GM10248 (cell line): ENCODE results near the gene CBLN1.

Experiments used
- CTCF ChIA-PET: fragments of 300-600 bp; sonication (Branson Sonifier 250); formaldehyde crosslinking; extraction: SDS; loops from one replicate; lab custom pipeline; 2021; ENCODE audit warnings: antibody characterized with exemption; lab: Yijun Ruan, JAX
- POLR2A ChIA-PET: fragments of 350-650 bp; sonication (Branson Sonifier 250); formaldehyde crosslinking; extraction: SDS; loops from one replicate; lab custom pipeline; 2020; ENCODE audit warnings: antibody characterized with exemption; lab: Yijun Ruan, JAX
- DNase-seq: peaks from one replicate; pipeline ENCODE4 v3.0.0; 2012; ENCODE audit errors: extremely low spot score
- TF ChIP-seq, protein P1 (sequence below): IDR thresholded peaks from 2 replicates; pipeline ENCODE4 v1.5.1; 2012; ENCODE audit warnings: mild to moderate bottlenecking, low read depth; ENCODE audit errors: extremely low read depth, missing control alignments, control extremely low read depth

CBLN1 gene

DNA sequence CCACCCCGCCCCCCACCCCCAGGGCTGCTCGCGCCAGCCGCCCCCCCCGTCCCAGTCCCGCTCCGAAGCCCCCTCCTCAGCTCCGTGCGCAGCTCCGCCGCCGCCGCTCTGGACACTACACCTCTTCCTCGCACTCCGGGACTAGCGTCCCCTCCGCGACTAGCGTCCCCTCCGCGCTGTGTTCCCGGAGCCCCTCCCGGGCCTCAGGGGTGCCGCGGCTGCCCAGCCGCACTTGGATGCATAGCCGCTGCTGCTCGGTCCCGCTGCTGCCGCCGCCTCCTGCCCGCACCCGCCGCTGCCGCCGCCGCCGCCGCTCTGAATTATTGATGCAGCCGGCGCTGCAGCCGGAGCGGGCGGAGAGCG lies at the start of gene CBLN1:
CBLN1 (minus strand) TSS at position 359 of the 363 bp plus-strand sequence. CDS start 373 bp downstream, outside the sequence.
- ChIA-PET POLR2A (no interaction called here), CTCF (no interaction called here)
- TF ChIP-seq, protein P1, sequence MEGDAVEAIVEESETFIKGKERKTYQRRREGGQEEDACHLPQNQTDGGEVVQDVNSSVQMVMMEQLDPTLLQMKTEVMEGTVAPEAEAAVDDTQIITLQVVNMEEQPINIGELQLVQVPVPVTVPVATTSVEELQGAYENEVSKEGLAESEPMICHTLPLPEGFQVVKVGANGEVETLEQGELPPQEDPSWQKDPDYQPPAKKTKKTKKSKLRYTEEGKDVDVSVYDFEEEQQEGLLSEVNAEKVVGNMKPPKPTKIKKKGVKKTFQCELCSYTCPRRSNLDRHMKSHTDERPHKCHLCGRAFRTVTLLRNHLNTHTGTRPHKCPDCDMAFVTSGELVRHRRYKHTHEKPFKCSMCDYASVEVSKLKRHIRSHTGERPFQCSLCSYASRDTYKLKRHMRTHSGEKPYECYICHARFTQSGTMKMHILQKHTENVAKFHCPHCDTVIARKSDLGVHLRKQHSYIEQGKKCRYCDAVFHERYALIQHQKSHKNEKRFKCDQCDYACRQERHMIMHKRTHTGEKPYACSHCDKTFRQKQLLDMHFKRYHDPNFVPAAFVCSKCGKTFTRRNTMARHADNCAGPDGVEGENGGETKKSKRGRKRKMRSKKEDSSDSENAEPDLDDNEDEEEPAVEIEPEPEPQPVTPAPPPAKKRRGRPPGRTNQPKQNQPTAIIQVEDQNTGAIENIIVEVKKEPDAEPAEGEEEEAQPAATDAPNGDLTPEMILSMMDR, result no peak

DNA sequence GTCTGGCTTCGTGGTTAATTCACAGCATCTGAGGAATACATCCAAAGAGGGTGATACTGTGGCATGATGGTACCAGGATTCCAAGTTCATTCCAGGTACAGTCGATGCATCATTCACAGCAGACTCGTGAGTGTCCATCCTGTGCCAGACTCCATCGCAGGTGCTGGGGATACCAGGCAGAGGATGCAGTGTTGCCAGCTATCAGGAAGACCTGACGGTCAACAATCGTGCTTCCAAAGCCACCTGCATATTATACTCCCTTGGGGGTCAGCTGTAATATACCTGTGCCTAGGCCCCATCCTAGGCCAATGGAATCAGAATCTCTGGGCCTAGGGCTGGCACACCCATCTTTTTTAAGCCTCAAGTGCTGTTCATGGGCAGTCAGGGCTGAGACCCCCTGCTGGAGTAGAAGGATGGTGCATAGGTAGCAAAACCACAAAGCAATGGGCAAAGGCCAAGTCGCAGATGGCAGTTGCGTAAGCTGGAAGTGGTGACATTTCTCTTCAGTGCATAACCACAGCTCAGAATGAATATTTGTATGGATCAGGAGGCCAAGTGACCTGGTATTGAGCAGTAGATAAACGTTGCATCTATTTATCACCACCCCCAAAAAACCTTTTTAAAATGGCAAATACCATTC lies 49.0 kb upstream of the CBLN1 start:
- POLR2A ChIA-PET, result no interaction called here
- no peak for DNase-seq
- CTCF ChIA-PET, result no interaction called here
- TF ChIP-seq, protein P1, result no peak

More for the DNA sequence above, at the start of gene CBLN1:
- DNase-seq, result no peak

DNA sequence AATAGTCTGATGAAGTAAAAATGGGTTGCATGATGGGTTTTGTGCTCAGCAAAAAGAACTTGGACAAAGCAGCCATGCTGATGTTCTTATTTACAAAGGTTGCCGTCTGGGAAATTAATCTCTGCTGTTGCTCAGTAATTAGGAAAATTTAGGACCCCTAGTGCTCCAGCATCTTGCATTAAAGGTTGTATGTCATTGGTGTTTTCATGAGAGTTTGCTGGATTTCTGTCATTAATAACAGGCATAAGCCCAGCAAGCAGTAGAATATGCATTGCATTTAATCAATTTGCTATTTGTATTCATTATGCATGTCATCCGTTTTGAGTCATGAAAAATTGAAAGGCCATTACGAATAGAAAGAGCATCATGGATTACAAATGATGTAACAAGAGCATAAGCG lies 46.7 kb upstream of the CBLN1 start:
- ChIA-PET CTCF (no interaction called here), POLR2A (no interaction called here)
- DNase-seq, result no peak
- TF ChIP-seq, protein P1, result no peak

DNA sequence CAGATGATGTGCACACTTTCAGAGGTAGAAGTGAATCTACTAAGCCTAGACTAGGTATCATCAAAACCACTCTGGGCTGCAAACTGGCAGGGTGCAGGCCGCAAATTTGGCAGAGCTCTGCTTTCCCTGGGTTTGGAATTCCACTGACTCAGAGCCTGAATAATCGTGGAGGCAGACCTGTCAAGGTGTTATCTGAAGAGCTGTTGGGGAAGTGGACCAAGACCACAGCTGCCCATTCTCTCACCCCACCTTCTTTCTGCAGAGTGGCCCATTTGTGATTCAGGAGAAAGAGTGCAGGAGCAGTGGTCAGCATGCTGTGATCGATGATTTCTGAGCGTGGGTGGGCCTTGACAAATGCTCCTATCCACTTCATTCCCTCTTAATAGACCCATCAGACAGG lies 45.8 kb upstream of the CBLN1 start:
- no peak for DNase-seq
- POLR2A ChIA-PET, result no interaction called here
- TF ChIP-seq, protein P1, result no peak
- CTCF ChIA-PET, result no interaction called here

DNA sequence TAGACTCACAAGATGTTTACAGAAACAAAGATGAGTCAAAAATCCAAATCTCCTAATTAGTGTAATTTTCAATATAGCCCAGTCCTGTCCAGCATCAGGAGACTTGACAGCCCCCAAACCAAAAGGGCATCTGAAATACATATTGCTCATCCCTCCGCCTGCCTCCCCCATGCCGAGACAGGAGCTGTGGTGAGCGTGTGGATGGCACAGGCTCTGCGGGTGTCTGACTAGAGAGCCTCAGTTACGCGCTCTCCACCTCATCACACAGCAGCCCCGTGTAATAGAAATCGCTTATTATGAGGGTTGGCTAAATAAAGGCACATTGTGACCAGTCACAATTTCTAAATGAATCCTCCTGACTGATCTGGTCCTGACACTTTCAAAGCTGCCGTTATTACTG lies 43.1 kb upstream of the CBLN1 start:
- POLR2A ChIA-PET, result no interaction called here
- CTCF ChIA-PET, result no interaction called here
- DNase-seq, result no peak
- TF ChIP-seq, protein P1, result no peak

DNA sequence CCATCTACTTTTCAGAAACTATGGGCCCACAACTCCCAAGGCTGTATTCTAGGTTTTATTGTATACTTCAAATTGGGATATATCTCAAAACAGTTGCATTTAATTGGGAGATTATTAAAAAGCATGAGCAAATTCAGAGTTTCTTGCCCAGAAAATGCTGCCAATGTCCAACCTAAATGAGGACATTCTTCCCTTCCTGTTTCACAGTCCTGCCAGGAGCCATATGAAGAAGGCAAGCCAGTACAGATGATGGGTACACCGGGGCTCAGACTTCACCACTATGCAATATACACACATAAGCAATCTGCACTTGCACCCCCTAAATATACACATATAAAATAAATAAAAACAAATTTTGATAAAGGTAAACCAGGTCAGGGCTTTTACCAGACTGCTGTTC lies 34.0 kb upstream of the CBLN1 start:
- ChIA-PET POLR2A (no interaction called here), CTCF (no interaction called here)
- TF ChIP-seq, protein P1, result no peak
- no peak for DNase-seq

DNA sequence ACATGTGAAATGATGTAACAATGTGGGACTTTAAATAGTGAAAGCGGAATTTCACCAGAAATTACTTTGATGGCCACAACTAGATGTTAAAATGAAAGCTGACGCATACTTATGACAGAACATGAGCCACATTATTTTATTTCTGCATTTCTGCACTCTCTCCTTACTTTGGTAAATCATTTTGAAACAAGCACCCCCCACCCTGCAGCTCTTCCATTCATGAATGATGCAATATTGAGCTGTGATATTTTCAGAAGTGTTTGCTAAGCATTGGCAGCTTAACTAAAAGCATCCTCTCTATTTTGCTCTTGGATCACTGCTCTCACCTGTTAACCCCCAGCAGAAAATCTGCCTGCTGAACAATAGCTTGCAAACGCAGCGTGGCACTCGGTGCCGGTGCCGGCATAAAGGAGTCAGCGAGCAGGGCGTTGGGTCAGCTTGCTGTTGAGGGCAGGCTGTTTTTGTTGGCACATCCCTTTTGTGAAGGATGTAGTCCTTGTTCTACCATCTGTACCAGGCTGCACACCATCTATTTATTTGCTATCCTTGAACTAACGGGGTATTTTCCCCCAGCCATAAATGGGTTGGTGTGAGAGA lies 30.8 kb upstream of the CBLN1 start:
- CTCF ChIA-PET, result interaction anchor here (1.1 to 1.6 kb wide), 2 partner anchors 11 to 24 kb away, joined by 3 read pairs; no protein-coding TSS in a partner anchor
- POLR2A ChIA-PET, result no interaction called here
- DNase-seq, result no peak
- TF ChIP-seq, protein P1, result no peak
